HG02588 (cell line): Measurements from ENCODE around the gene AKR7A3.
"Not testable (repeated sequence)": the region's sequence is repeated elsewhere in the genome, so short reads cannot be mapped to it uniquely, and the experiment has no call there.

ENCODE experiments used
- ATAC-seq: cut with Tn5 transposase; IDR thresholded peaks from one replicate; pipeline ENCODE4 v1.9.1; 2021; ENCODE audit warnings: mild to moderate bottlenecking, moderate library complexity; ENCODE audit not compliant: unreplicated experiment

The AKR7A3 gene

DNA sequence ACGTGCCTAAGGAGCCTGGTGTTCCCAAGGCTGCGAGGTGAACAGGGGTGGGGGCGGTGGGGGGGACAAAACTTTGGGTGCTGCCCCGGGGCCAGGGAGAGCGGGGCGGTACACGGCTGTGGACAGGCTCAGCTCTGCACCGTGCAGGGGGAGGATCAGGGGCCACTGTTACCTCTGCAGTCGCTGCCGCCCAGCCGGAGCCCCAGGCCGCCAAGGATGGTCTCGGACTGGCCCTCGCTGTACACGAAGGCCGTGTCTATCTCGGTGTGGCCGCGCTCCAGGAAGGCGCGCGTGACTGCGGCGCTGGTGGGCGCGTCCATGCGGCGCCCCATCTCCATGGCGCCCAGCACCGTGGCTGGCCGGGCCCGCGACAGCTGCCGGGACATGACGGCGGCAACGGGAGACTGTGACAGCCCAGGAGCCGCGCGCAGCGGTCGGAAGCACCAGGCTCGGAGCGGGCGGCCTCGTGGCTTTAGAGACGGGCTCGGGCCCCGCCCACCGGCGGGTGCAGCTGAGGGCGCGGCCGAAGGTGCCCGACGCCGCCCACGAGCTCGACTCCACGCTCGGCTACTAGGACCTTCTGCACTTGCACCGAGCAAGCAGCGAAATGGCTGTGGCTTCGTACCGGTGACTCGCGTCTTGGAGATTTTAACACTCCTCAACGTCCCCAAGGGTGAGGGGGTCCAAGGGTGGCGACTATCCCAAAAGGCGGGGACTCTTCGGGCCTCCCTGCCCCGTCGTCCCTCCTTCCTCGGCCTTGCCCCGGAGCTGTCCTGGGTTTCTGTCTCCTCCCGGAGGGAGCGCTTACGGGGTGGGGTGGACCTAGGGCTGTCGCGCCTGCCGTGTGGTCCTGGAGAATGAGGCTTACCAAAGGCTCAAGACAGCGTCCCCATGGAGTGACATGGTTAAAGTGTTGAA lies at the start of gene AKR7A3:
Gene AKR7A3 (minus strand): TSS at position 447 of the 918 bp plus-strand sequence. CDS start 61 bp downstream, at position 386.
- not testable (repeated sequence) for ATAC-seq

DNA sequence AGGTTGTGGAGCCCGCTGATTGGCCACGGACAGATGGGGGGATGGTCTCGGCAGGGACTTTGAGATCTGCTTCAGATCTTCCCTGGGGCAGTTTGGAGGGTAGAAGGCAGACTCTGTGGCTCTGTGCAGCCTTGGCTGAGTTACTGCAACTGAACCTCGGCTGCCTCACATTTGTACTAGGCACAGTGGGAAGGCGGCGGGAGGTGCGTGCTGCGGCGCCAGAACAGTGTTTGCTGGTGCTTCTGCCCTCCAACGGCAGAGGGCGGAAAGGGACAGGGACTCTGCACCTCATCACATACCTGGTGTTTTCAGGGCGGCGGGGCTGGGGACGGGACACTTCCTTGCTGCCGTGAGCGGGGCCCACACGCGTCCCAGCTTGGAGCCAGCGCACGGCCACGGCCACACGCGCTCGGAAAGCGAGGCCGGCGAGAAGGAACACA lies 49.8 kb upstream of the AKR7A3 start:
- no peak for ATAC-seq

DNA sequence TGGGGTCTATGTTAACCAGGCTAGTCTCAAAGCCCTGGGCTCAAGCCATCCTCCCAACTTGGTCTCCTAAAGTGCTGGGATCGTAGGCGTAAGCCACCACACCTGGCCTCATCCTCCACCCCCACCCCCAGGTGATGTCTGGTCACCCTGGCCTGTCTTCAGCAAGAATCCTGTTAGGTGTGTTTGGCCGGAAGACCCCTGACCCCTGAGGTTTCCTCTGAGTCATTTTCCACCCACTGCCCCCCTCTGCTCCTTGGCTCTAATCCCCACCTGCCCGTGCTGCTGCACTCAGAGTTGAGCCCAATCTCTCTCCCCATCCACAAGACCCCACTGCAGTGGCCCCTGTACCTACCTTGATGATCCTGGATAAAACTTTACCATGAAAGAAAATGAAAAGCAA lies 48.7 kb upstream of the AKR7A3 start:
- ATAC-seq, result no peak

DNA sequence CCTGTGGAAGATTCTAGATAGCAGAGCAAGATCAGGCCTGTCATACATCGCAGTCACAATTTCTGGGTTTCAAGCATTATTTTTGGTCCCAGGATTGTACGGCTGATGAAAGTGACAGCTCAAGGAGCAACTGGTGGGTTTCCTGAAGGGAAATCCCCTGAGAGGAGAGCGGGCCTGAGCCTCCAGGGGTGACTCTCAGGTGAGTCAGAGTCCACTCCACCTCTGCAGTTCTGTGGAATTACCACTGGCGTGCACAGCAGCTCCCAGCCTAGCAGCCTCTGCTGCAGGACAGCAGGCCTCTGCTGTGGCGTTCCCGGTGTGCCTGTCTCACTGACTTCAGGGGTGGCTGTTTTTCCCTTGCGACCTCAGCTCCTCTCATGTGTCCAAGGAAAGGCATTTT lies 48.0 kb upstream of the AKR7A3 start:
- no peak for ATAC-seq

DNA sequence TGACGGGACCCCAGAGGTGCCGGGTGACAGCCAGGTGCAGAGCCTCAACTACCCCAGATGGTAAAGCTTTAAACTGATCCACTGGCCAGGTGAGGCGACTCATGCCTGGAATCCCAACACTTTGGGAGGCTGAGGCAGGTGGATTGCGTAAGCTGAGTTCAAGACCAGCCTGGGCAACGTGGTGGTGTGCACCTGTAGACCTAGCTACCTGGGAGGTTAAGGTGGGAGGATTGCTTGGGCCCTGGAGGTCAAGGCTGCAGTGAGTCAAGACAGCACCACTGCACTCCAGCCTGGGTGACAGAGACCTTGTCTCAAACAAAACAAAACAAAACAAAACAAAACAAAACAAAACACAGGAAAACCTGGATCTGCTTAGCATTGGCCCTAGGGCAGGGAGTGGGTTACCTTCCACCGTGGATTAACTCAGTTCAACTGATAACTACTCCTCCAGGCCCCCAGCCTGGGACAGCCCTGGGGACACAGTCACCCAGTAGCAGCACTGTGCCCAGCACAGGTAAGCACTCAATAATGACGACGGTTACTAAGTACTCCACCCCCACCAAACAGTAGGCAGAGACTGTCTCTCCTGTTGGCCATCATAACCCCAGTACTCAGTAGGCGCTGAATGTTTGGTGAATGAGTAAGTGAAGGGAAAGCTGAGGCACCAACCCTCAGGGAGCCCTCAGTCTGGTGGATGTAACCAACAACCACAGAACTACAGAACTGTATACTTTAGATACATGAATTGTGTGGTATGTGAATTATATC lies 45.2 kb upstream of the AKR7A3 start:
- no peak for ATAC-seq

DNA sequence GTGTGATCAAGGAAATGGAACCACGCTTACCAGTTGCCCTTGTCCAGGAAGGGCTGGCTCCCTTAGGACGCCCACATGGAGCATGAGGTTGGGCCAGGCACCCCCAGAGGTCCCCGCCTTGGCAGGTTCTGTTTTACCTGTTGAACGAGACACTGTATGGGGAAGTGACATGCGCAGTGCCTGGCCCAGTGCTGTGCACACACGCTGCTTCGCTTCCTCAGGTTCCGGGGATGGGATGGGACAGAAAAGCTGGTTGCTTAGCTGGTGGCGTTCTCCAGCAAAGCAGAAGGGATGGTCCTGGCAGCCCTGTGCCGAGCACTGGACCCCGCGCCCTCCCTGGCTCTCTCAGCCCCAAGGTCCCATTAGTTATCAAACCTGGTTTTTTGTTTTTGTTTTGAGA lies 44.3 kb upstream of the AKR7A3 start:
- no peak for ATAC-seq

DNA sequence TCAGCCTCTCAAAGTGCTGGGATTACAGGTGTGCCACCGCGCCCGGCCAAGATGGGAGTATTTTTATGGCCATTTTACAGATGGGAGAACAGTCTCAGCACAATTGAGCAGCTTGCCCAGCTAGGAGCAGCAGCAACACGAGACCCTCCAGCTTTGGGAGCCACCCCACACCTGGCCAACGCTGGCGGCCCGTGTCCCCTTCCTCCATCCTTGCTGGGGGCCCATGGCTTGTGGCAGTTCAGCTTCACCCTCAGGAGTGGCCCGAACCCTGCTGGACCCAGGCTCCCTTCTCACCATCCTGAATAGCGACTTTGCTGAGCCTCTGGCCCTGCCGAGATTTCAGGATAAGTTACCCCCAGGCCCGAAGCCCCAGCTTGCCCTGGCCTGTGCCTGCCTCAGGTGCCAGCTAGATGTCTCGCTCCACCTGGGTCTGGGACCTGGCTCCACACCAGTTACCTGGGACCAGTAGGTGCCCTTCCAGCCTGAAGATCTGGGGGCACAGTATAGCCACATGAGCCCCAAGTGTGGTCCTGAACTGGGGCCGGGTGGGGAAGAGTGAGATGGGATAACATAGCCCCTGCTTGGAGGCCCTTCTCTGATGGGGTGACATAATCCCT lies 42.8 kb upstream of the AKR7A3 start:
- no peak for ATAC-seq

DNA sequence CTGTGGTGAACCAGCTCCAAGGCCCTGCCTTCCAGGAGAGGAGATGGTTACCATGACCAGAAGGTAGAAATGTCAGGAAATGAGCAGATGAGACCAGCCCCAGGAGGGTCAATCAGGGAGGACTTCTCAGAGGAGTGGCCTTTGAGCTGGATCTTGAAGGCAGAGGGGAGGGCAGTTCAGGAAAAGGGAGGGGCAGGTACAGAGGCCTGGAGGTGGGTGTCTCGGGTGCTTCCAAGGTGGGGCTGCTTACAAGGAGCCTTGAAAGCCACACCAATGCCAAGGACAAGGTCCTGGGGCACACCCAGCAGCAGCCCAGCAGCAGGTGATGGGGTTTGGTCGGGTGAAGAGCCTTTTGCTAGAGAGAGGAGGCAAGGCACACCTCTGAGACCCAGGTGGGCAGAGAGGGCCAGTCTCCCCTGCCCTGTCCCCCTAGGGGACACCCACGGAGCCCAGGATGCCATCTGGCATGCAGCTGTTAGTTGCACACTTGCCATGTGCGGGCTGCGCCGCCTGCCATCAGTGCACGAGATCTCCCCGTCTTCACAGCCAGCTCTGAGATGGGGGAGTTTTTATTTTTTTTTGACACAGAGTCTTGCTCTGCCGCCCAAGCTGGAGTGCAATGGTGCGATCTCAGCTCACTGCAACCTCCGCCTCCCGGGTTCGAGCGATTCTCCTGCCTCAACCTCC lies 42.0 kb upstream of the AKR7A3 start:
- no peak for ATAC-seq

DNA sequence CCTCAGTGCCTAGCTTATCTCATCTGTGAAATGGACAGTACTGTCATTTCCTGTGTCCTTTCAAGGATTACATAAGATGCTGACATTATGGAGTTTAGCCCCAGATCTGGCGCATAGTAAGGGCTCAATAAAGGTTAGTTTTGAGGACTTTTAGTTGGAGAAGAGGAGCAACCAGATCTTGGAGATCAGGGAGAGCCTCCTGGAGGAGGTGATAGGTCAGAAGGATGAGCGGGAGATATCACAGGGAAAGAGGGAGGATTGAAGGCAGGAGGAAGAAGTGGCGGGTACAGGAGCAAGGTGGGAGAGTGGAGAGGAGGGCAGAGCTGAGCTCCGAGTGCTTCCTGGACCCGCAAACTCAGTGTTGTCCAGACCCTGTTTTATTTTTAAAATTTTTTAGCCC lies 41.0 kb upstream of the AKR7A3 start:
- no peak for ATAC-seq

DNA sequence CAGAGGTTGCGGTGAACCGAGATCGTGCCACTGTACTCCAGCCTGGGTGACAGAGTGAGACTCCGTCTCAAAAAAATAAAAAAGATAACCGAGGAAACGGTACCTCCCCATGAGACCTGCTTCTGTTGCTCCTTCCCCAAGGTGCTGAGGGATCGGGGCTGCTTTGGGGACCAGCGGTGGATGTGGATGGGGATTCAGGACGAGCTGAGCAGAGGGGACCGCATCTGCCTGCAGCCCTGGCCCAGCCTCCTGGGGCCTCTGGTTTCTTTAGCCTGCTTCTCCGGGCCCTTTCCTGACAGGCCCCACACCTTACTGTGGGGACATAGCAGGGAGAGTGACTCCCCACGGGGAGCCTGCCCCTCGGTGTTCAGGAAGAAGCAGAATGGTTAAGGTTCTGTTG lies 40.6 kb upstream of the AKR7A3 start:
- no peak for ATAC-seq

DNA sequence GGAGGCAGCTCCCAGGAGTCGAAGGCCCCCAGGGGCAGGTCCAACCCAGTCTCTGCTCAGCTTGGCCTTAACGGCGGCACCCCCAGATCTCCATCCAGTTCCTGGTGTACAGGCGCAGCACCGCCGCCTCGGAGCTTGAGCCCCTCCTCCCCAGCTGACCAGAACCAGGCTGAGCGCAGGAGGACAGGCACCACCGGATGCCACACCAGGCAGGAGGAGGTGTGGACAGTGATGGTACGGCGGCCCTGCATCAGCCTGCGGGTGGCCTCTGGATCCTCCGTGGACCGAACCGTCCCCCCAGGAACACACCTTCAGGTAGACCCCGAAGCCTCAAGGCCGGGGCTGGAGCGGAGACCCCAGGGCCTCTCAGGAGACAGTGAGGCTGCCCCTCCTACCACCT lies 39.9 kb upstream of the AKR7A3 start:
- ATAC-seq, result no peak

DNA sequence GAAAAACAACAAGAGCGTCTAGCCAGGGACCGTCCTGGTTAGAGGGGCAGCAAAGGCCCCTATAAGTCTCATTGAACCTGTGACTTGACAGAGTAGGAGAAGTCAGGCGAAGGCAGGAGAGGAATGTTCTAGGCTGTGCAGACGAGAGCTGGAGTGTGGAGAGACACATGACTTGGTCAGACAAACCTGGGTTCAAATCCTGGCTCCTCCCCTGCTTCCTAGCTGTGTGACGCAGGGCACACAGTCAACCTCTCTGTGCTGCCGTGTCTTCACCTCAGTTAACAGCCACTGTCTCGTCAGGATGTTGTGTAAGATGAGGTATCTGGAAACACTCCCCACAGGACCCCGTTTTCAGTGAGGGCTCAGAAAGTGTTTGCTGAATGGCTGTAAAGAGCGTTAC lies 39.2 kb upstream of the AKR7A3 start:
- ATAC-seq, result no peak

DNA sequence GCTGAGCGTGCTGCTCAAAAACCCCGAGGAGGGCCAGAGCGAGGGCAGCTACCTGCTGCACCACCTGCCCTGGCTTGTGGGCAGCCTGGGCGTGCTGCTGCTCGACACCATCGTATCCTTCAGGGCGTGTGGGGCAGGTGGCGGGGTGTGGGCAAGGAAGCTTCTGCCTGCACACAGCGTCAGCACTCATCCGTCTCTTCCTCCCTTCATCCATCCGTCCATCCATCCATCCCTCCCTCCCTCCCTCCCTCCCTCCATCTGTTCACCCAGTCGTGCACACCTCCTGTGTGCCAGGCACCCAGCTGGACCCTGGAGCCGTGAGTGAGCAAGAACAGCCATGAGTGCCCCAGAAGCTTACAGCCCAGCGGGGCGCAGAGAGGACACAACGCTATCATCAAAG lies 38.7 kb upstream of the AKR7A3 start:
- no peak for ATAC-seq

DNA sequence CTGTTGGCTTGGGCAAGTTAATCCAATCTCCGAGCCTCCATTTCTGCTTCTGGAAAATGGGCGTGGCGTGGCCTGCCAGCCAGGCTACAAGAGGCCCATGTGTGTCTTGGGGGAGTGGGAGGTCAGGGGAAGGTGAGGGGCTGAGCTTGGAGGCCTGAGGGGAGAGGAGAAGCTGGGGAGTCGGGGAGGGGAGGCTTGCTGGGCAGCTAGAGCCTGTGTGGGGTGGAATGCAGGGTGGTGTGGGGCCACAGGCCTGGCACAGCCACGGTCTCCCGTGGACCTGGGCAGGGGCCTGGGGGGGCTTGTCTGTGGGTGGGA lies 38.1 kb upstream of the AKR7A3 start:
- no peak for ATAC-seq

DNA sequence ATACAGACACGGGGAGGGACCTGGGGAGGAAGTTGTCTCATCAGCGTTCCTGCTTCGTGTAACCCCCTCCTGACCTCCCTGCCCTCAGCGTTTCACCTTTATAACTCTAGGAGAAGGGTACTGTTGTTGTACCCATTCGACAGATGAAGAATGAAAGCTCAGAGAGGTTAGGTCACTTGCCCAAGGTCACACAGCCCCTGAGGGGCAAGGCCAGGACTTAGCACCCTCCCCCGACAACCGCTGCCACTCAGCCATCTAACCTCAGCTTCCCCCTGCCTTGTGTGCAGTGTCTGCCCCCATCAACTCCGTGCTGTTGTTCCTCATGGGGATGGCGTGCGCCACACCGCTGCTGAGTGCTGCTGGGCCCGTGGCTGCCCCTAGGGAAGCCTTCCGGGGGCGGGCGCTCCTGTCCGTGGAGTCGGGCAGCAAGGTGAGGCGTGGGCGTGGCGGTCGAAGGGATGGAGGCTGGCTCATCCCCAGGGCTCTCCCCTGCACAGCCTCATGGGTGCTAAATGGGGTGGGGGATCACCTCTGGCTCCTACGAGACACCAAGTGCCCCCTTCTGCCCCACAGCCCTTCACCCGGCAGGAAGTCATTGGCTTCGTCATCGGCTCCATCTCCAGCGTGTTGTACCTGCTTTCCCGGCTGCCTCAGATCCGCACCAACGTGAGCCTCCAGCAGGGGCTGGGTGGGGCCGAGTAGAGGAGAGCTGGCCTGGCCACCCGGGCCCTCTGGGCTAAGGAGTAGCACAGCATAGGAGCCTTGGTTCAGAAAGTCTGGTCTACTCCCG lies 37.6 kb upstream of the AKR7A3 start:
- no peak for ATAC-seq

DNA sequence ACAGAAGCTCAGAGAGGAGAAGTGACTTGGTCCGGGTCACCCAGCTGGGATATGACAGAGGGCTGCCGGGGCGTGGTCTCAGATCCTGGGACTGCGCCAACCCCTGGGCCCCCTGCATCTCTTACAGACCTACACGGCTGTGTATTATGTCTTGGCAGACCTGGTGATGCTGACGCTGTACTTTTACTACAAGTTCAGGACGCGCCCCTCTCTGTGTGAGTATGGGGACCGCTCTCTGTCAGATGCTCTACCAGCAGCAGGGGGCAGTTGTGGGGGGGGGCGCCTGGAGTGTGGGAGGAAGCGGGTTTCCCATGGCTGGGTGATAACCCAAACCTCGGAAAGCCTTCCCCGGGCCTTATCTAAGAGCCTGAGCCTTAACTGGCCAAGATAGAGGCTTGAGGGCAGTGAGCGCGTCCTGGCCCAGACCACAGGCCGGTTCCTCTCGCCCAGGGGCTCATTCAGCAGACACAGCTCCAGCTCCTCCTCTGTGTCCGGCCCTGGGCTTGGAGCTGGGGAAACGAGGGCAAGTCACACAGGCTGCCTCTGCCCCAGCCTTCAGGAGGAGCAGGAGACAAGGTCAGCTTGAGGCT lies 36.9 kb upstream of the AKR7A3 start:
- ATAC-seq, result no peak

DNA sequence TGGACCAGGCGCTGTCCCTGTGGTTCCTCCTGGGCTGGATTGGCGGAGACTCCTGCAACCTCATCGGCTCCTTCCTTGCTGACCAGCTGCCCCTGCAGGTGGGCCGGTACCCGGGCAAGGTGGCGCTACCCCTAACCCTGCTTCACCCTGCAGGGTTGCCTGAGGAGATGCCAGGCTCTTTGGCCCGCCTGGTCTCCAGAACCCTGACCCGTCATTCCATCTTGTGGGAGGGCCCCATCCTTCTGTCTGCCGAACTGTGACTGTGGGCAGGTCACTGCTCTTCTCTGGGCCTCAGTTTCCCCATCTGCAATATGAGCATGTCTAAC lies 36.1 kb upstream of the AKR7A3 start:
- no peak for ATAC-seq

DNA sequence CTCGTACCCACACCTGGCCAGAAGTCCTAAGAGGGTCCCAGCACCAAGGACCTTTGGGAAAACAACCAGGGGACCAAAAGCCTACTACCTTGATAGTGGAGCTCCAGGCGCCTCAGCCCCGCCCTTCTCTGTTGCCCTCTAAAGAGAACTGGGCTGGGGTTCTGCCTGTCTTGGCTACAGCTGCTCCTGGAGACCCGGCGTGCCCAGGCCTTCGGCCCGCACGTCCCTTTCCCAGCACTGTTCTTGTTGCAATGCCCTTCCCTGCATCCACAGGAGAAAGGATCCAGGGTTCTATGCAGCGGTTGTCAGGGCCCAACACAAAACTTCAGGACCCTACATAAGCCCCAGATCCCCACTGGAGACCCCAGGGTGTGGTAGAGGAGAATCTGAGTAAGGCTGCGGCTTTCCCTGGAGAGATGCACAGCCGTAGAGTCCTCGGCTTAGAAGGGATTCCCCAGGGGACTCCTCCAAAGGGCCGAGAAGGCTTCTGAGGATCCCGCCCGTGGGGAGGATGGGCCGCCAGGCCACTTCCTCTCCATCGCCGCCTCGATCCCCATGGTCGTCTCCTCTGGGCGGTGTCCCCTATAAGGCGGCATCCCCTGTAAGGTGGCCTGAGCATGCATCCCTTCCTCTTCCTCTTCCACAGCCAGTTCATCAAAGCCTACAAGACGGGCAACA lies 35.6 kb upstream of the AKR7A3 start:
- no peak for ATAC-seq

DNA sequence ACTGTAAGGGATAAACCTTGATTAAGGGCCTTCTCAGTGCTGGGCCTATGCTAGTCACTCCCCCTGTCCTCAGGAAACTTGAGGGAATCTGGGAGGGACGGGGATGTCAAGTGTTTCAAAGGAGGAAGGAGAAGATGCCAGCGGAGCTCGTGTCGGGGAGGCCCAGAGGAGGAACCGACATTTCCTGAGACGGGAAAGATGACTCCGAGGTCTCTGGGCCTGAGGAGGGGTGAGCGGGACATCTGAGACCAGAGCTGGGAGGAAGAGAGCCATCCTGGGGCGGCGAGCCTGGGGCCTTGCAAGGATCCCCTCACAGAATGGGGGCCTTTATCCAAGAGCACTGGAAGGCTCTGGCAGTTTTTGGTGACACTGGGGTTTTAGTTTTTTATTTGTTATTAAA lies 33.9 kb upstream of the AKR7A3 start:
- ATAC-seq, result no peak

DNA sequence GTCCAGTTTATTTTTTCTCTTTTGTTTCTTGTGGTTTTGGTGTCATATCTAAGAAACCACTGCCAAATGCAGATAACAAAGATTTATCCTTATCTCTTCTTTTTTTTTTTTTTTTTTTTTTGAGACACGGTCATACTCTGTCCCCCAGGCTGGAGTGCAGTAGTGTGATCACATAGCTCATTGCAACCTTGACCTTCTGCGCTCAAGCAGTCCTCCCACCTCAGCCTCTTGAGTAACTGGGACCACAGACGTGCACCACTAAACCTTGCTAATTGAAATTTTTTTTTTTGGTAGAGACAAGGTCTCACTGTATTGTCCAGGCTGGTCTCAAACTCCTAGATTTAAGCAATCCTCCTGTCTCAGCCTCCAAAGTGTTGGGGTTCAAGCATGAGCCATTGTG lies 32.5 kb upstream of the AKR7A3 start:
- no peak for ATAC-seq
